AG04449 (cell line): ENCODE measurements around the gene LRRC1.

Experiments
- CTCF ChIA-PET: fragments of 350-600 bp; formaldehyde crosslinking; extraction: SDS; loops from one replicate; lab custom pipeline; 2021; ENCODE audit warnings: antibody characterized with exemption; lab: Yijun Ruan, JAX
- POLR2A ChIA-PET: fragments of 400-600, 350-600 bp; formaldehyde crosslinking; extraction: SDS; loops from one replicate; lab custom pipeline; 2020; ENCODE audit warnings: antibody characterized with exemption, inconsistent platforms; lab: Yijun Ruan, JAX
- DNase-seq: peaks from one replicate; pipeline ENCODE4 v3.0.0-alpha.2; 2010; ENCODE audit warnings: low read depth, low spot score
- H3K4me3 ChIP-seq: 2 replicates; pipeline ENCODE4 v1.5.1; 2011; ENCODE audit warnings: low read depth, mild to moderate bottlenecking, control low read depth, low read length
- TF ChIP-seq, protein P1 (sequence below): IDR thresholded peaks from one replicate; pipeline ENCODE4 v1.5.1; 2011; ENCODE audit warnings: mild to moderate bottlenecking, moderate library complexity, low read length, control low read depth, inconsistent platforms; ENCODE audit not compliant: insufficient read depth; ENCODE audit errors: missing control alignments

Gene LRRC1

GRCh38 chr6:53916804-53917463 is 122.1 kb downstream of the LRRC1 start:
- TF ChIP-seq, protein P1, sequence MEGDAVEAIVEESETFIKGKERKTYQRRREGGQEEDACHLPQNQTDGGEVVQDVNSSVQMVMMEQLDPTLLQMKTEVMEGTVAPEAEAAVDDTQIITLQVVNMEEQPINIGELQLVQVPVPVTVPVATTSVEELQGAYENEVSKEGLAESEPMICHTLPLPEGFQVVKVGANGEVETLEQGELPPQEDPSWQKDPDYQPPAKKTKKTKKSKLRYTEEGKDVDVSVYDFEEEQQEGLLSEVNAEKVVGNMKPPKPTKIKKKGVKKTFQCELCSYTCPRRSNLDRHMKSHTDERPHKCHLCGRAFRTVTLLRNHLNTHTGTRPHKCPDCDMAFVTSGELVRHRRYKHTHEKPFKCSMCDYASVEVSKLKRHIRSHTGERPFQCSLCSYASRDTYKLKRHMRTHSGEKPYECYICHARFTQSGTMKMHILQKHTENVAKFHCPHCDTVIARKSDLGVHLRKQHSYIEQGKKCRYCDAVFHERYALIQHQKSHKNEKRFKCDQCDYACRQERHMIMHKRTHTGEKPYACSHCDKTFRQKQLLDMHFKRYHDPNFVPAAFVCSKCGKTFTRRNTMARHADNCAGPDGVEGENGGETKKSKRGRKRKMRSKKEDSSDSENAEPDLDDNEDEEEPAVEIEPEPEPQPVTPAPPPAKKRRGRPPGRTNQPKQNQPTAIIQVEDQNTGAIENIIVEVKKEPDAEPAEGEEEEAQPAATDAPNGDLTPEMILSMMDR: no peak
- DNase-seq: no peak
- no peak overlapping the region for H3K4me3 ChIP-seq
- ChIA-PET CTCF (no interaction called here), POLR2A (no interaction called here)

GRCh38 chr6:53917464-53917842 is 122.6 kb downstream of the LRRC1 start:
- no peak overlapping the region for H3K4me3 ChIP-seq
- TF ChIP-seq, protein P1: no peak
- POLR2A ChIA-PET: no interaction called here
- CTCF ChIA-PET: no interaction called here
- no peak for DNase-seq

- TF ChIP-seq, protein P1: no peak
- no peak overlapping the region for H3K4me3 ChIP-seq
- ChIA-PET POLR2A (no interaction called here), CTCF (no interaction called here)
- no peak for DNase-seq
Measured at GRCh38 chr6:53918854-53919510, 124.2 kb downstream of the LRRC1 start.

DNA sequence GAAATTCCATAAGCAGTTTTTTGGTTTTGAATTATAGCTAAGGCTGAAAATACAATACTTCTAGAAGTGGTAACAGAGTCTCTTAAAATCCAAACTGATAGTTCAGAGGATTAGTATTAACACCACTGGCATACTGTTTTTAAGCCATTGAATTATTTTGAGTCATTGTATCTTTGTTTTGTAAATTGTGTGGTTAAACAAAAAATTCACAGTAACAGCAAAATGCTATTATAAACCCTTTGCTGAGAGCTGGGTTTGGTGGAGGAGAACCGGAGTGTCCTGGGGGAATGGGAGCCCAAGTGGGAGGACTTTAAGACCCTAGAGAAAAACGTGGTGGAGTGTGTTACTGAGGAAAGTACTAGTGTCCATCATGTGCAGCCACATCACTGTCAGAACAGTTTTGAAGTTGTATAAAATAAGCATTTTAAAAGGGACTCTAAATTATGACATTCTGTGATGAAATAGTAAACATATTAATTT is 125.1 kb downstream of the LRRC1 start:
- TF ChIP-seq, protein P1: no peak
- no peak for DNase-seq
- CTCF ChIA-PET: no interaction called here
- POLR2A ChIA-PET: no interaction called here
- H3K4me3 ChIP-seq: no peak overlapping the region

DNA sequence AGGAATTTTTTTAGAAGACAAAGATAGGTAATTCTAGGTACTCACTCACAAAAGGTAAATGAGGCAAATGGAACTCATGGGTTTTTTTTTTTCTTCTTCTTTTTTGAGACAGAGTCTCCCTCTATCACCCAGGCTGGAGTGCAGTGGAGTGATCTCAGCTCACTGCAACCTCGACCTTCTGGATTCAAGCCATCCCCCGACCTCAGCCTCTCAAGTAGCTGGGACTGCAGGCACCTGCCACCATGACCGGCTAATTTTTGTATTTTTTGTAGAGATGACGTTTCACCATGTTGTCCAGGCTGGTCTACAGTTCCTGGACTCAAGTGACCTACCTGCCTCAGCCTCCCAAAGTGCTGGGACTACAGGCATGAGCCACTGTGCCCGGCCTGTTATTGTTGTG is 126.1 kb downstream of the LRRC1 start:
- DNase-seq: no peak
- TF ChIP-seq, protein P1: no peak
- H3K4me3 ChIP-seq: no peak overlapping the region
- ChIA-PET POLR2A (no interaction called here), CTCF (interaction anchor here (0.6 kb wide), 1 partner anchor 195 kb away, joined by 3 read pairs; no protein-coding TSS in a partner anchor)

- no peak for DNase-seq
- ChIA-PET CTCF (interaction anchor here (2.0 kb wide), 1 partner anchor 34 kb away, joined by 6 read pairs; no protein-coding TSS in a partner anchor), POLR2A (no interaction called here)
- TF ChIP-seq, protein P1: no peak
- H3K4me3 ChIP-seq: no peak overlapping the region
Measured at GRCh38 chr6:53921639-53922038, 126.8 kb downstream of the LRRC1 start.
